ENCODE results near the gene GRB7. TPM values are rescaled to one million over a fixed set of nuclear protein-coding genes. Genes with fewer than 3 reads are reported as not detected.

Gene GRB7
- total and polyA plus RNA-seq, 5 donors = 0.39 to 2.7 (median 1.3) TPM

DNA sequence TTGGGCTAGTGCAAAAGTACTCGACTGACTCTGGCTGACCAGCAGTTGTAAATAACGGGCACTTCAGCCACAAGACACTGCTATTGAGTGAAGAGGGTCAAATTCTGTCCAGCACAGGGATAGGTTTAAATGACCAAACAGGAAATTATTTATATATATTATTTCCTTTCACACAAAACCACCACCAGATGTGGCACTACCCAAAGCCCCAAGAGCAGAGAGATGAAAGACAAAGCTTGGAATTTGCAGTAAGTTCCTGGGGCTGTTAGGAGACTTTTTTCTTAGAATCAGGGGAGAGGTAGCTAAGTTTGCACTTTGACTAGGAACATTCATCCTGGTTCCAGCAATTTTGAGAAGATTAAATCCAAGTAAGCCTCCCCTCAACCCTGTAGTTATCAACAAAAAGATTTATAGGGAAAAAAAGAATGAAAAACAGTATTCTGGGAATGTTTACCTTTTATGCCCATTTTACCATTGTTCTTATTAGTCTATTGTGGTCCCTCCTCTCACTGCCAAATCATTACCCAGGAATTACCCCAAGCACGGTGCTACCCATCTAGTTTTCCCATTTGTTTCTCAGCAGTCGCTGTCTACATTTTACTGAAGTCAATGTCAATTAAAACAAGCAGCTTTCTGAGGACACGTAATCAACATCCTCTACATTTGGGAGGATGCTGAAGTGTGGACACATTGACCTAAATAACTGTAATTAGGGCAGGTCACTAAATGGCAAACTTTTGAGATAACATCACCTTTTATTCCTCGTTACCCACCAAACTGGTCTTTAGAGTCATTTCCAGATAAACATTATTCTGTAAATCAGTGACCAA, 43.5 kb downstream of the GRB7 start:
- Histone ChIP-seq H3K27ac (ENCODE audit: low read length) (no peak overlapping the region), H3K4me3 (ENCODE audit: low read length) (no peak overlapping the region), H3K4me1 (ENCODE audit: control insufficient read depth, insufficient read depth, low read length) (peaks cover 1% of the 10 kb centered on the region), H3K27me3 (ENCODE audit: control insufficient read depth, insufficient read depth) (no peaks in the 10 kb centered on the region), H3K9me3 (ENCODE audit: control insufficient read depth, low read length) (no peaks in the 10 kb centered on the region)
- WGBS = 47% methylated on average over 6 of the region's 6 CpGs
- intact Hi-C loops (cut with DNase I) = no loop called here
- ATAC-seq (peak in 1 of 2 donors; percentile 58), DNase-seq (no peak)

DNA sequence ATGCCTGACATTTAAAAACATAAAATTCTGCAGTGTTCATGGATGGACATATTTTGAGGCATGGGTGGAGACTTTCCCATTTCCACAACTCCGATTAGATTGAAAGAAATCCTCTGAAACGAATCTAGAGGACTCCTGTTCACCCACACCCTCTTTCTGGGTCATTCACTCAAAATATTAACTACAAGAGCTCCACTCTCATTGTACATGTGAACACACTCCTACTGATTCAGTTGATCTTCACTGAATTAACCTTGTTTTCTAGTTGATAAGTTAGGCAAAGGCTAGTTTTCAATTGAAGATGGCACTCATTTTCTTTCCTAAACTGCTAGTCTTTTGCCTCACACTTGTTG, 44.1 kb downstream of the GRB7 start:
- WGBS = 46% methylated on average over 2 of the region's 2 CpGs
- Histone ChIP-seq H3K4me1 (ENCODE audit: control insufficient read depth, insufficient read depth, low read length) (peaks cover 1% of the 10 kb centered on the region), H3K4me3 (ENCODE audit: low read length) (no peak overlapping the region), H3K9me3 (ENCODE audit: control insufficient read depth, low read length) (no peaks in the 10 kb centered on the region), H3K27me3 (ENCODE audit: control insufficient read depth, insufficient read depth) (no peaks in the 10 kb centered on the region), H3K27ac (ENCODE audit: low read length) (no peak overlapping the region)
- intact Hi-C loops (cut with DNase I) = no loop called here
- ATAC-seq (peak in 1 of 2 donors; percentile 57), DNase-seq (no peak)

DNA sequence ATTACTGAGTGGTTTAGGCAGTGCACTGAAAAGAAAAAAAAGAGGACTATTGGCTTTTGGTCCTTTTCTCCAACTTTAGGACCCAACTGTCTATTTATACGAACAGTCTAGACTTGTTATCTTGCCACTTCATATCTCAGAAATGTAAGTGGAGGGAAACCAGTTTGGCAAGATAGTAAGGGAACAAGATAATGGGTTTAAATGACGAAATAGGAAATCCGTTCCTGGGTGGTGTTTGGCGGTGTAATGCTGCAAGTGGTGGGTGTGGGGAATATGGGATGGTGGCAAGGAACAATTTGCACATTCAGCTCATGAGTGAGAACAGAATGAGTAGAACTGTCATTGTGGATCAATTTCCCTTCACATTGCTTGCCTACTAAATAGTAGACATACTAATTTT, 44.7 kb downstream of the GRB7 start:
- Histone ChIP-seq H3K27me3 (ENCODE audit: control insufficient read depth, insufficient read depth) (no peaks in the 10 kb centered on the region), H3K27ac (ENCODE audit: low read length) (no peak overlapping the region), H3K4me3 (ENCODE audit: low read length) (no peak overlapping the region), H3K4me1 (ENCODE audit: control insufficient read depth, insufficient read depth, low read length) (peaks cover 1% of the 10 kb centered on the region), H3K9me3 (ENCODE audit: control insufficient read depth, low read length) (no peaks in the 10 kb centered on the region)
- intact Hi-C loops (cut with DNase I) = no loop called here
- ATAC-seq (peak; percentile 75 to 95), DNase-seq (no peak)
- WGBS = 5% methylated on average over 4 of the region's 4 CpGs

DNA sequence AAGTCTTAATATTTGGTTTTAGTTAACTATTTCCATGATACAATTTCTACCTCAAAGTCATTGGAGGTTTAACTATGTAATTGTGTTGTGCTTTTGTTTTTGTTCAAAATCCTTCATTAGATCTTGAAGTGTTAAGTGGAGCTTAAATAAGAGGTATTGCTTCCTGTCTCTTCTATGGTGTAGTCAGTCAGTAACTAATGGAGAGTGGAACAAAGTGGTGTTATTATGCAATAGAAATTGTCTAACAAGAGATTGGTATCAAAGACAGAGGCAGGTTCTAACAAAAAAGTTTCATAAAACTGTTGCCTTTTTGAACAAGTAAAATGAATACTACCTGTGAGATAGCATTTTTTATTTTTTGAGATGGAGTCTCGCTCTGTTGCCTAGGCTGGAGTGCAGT, 45.2 kb downstream of the GRB7 start:
- no peak overlapping the region for H3K27ac ChIP-seq (ENCODE audit: low read length)
- 86% methylated on average over 1 of the region's 1 CpG for WGBS
- intact Hi-C loops (cut with DNase I) = no loop called here
- no peaks in the 10 kb centered on the region for H3K27me3 ChIP-seq (ENCODE audit: control insufficient read depth, insufficient read depth)
- H3K4me3 ChIP-seq (ENCODE audit: low read length) = no peak overlapping the region
- peak in 1 of 2 donors; percentile 43 for ATAC-seq
- H3K4me1 ChIP-seq (ENCODE audit: control insufficient read depth, insufficient read depth, low read length) = peaks cover 1% of the 10 kb centered on the region
- no peak for DNase-seq
- H3K9me3 ChIP-seq (ENCODE audit: control insufficient read depth, low read length) = no peaks in the 10 kb centered on the region

DNA sequence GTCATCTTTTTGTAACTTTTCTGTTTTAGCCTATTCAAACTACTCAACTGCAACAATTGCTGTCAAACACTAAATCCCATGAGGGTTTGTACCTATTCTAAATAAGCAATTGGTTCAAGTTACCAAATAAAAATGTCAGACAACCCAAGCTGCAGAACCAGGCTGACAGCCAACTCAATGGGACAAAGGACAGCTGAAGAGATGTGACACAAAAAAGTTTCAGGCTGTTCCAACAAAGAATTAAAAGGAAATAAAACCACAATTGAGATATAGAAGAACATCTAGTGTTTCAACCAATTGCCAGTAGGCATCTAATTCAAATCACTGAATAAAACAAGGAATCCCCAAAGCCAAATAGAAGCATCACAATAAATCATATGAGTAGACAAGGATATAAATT, 49.3 kb downstream of the GRB7 start:
- no peak overlapping the region for H3K27ac ChIP-seq (ENCODE audit: low read length)
- ATAC-seq = no peak

DNA sequence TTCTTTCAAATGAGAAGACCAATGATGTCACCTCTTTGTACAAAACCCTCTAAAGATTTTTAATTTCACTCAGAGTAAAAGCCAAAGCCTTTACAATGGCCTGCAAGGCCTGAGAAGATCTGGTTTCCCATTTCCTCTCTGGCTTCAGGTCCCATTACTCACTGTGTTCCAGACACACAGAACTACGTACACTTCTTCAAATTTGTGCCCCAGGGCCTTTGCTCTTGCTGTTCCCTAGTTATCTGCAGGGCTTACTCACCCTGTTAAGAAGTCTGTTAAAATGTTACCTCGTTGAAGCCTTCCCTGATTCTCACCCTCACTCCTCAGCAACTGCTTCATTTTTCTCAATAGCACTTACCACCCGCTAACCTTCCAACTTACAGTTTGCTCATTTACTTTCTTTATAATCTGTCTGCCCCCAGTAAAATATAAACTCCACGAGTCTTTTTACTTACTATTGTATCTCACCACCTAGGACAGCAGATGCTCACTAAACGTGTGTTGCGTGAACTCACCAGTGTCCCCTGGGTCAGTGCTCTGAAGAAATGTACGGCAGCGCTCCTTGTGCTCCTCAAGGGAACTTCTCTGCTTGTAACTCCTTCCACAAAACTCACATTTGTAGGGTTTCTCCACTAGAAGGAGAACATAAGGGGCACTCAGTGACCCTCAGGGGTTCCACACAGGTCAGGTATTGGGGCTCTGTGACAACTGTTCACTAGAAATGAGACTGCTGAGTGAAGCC, 50.2 kb downstream of the GRB7 start:
- ATAC-seq (no peak), DNase-seq (no peak)
- no peaks in the 10 kb centered on the region for H3K9me3 ChIP-seq (ENCODE audit: control insufficient read depth, low read length)
- H3K4me3 ChIP-seq (ENCODE audit: low read length) = no peak overlapping the region
- WGBS = 81% methylated on average over 8 of the region's 8 CpGs
- no peak overlapping the region for H3K27ac ChIP-seq (ENCODE audit: low read length)
- no peaks in the 10 kb centered on the region for H3K27me3 ChIP-seq (ENCODE audit: control insufficient read depth, insufficient read depth)
- H3K4me1 ChIP-seq (ENCODE audit: control insufficient read depth, insufficient read depth, low read length) = no peaks in the 10 kb centered on the region
- intact Hi-C loops (cut with DNase I) = no loop called here

More for the DNA sequence above, 49.3 kb downstream of the GRB7 start:
- intact Hi-C loops (cut with DNase I) = no loop called here
- Histone ChIP-seq H3K4me3 (ENCODE audit: low read length) (no peak overlapping the region), H3K9me3 (ENCODE audit: control insufficient read depth, low read length) (no peaks in the 10 kb centered on the region), H3K27me3 (ENCODE audit: control insufficient read depth, insufficient read depth) (no peaks in the 10 kb centered on the region), H3K4me1 (ENCODE audit: control insufficient read depth, insufficient read depth, low read length) (peaks cover 1% of the 10 kb centered on the region)
- no peak for DNase-seq

DNA sequence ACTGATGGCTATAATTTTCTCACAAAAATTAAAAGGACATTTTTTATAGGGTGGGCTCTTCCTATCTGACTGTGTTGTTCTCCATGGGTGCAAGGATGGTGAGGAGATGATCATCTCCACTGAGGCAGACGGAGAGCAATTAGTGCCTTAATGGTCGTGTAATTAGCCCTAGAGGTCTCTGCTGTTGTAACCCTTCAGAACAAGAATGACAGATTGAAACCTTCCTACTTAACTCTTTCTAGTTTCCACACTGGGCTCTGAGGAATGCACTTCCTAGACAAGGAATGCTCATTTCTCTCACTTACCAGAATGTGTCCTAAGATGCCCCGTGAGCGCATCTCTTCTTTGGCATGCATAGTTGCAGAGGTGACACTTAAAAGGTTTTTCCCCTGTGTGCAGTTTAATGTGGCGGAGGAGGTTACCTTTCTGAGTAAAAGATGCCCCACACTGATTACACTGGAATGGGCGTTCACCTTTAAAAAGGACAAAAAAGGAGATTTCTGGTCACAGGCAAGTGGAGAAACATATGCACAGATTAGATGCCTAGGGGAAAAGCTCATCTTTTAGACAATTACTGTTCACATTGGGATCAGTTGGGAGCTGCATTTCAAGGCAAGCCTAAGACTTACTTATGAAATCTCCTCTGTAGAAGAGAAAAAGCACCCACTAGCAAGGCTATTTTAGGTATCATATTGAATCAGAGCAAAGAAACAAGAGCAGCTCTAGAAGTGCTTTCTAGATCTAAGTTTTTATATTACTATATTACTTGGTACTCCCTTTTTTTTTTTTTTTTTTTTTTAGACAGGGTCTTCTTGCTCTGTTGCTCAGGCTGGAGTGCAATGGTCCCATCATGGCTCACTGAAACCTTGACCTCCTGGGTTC, 53.6 kb downstream of the GRB7 start:
- Histone ChIP-seq H3K4me1 (ENCODE audit: control insufficient read depth, insufficient read depth, low read length) (no peaks in the 10 kb centered on the region), H3K4me3 (ENCODE audit: low read length) (no peak overlapping the region), H3K27ac (ENCODE audit: low read length) (no peak overlapping the region), H3K27me3 (ENCODE audit: control insufficient read depth, insufficient read depth) (no peaks in the 10 kb centered on the region), H3K9me3 (ENCODE audit: control insufficient read depth, low read length) (no peaks in the 10 kb centered on the region)
- DNase-seq (no peak), ATAC-seq (no peak)
- WGBS = 45% methylated on average over 6 of the region's 6 CpGs
- intact Hi-C loops (cut with DNase I) = no loop called here

DNA sequence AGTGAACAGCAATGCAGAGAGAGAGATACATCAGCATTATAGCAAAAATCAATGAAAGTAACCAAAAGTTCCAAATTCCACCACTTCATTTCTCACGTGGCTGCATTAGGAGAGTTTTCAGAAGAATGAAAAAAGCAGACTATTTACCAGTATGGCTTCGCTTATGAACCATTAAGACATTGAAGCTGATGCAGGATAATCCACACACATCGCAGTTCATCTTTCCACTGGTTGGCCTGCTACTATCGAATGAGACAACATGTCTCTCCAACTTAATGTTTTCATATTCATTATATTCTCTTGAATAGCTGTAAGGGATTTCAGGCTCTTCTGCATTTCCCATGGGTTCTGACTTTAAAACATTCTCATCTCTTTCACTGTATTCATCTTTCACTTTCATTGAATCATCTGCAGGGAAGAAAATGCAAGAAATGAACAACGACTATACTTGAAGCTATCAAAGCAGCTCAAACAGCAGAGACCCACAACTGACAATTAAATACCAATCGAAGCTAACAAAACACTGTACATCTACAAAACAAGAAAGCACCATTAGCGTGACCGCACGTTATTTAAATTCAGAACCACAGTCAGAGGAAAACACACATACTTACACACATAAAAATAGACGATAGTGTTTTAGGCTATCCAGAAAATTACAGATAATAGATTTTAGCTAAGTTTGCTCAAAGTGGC, 54.9 kb downstream of the GRB7 start:
- H3K27me3 ChIP-seq (ENCODE audit: control insufficient read depth, insufficient read depth) = no peaks in the 10 kb centered on the region
- no peak overlapping the region for H3K27ac ChIP-seq (ENCODE audit: low read length)

DNA sequence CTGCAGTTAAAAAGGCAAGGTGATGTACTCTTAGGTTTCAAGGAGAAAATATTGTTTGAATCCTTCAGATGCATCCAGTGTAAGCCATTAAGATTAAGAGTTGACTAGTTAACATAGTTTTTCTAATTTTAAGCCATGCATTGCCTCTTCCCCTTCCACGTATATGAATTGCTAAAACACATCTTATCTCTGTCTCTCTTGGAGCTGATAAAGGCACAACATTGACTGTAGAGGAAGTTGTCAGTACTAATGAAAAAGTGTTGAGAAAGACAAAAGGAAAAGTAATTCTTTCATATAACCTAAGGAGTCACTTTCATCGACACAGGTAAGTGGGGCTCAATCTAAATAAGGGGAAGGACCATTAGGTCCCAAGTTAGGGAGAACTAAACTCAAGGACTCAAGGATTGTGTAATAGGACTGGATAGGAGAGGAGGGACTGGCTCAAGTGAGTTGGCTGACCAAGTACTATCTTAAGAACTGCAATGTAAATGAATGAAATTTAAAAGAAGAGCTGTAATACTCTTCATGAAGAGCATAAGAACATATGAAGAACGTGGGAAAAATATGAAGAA, 55.6 kb downstream of the GRB7 start:
- intact Hi-C loops (cut with DNase I) = no loop called here
- no peak overlapping the region for H3K27ac ChIP-seq (ENCODE audit: low read length)
- no peak overlapping the region for H3K4me3 ChIP-seq (ENCODE audit: low read length)
- 49% methylated on average over 3 of the region's 3 CpGs for WGBS
- H3K27me3 ChIP-seq (ENCODE audit: control insufficient read depth, insufficient read depth) = no peaks in the 10 kb centered on the region
- ATAC-seq (no peak), DNase-seq (no peak)
- H3K4me1 ChIP-seq (ENCODE audit: control insufficient read depth, insufficient read depth, low read length) = no peaks in the 10 kb centered on the region
- H3K9me3 ChIP-seq (ENCODE audit: control insufficient read depth, low read length) = no peaks in the 10 kb centered on the region

More for the DNA sequence above, 54.9 kb downstream of the GRB7 start:
- H3K4me3 ChIP-seq (ENCODE audit: low read length) = no peak overlapping the region
- DNase-seq (no peak), ATAC-seq (no peak)
- no peaks in the 10 kb centered on the region for H3K9me3 ChIP-seq (ENCODE audit: control insufficient read depth, low read length)
- 84% methylated on average over 10 of the region's 10 CpGs for WGBS
- intact Hi-C loops (cut with DNase I) = no loop called here
- no peaks in the 10 kb centered on the region for H3K4me1 ChIP-seq (ENCODE audit: control insufficient read depth, insufficient read depth, low read length)

DNA sequence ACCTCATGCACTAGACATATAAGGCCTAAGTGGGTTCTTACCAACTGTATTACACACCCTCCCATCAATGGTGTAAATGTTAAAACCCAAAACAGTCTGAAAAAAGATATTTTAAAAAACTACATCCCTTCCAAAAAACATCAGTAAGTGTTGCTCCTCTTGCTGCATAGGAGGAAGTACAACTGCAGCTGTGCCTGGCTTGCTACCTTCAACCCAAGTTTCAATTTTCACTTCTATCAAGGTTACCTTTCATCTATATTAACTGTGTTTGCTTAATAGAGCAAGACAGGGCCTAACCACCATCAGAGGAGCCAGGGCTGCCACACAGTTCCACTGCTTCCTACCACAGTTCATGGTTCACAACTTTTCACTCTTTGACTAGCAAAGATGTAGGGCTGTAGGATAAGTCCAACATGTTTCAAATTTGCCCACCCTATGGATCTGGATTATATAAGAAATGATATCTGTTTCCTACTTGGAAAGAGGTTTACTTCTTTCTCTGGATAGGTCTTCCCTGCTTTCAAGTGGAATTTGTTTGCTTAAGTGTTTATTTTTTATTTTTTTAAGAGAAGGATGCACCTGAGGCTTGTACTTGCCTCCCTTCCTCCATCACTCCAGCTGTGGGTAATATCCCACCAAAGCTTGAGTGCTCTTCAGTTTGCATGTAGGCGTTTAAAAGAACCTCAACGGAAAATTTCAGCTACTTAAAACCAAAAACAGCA, 56.7 kb downstream of the GRB7 start:
- ATAC-seq = no peak
- H3K9me3 ChIP-seq (ENCODE audit: control insufficient read depth, low read length) = no peaks in the 10 kb centered on the region
- no peak overlapping the region for H3K4me3 ChIP-seq (ENCODE audit: low read length)
- 82% methylated on average over 2 of the region's 2 CpGs for WGBS
- no peaks in the 10 kb centered on the region for H3K27me3 ChIP-seq (ENCODE audit: control insufficient read depth, insufficient read depth)
- intact Hi-C loops (cut with DNase I) = no loop called here
- H3K27ac ChIP-seq (ENCODE audit: low read length) = no peak overlapping the region
- DNase-seq = no peak
- no peaks in the 10 kb centered on the region for H3K4me1 ChIP-seq (ENCODE audit: control insufficient read depth, insufficient read depth, low read length)
